Measurements from ENCODE around the gene LRRC8B.
"Not testable (repeated sequence)": the region's sequence is repeated elsewhere in the genome, so short reads cannot be mapped to it uniquely, and the experiment has no call there.

LRRC8B gene

GRCh38 chr1:89584781-89585180 is 60.2 kb downstream of the LRRC8B start:
- TF ChIP-seq CTCF (IDR thresholded peaks at IDR 0.05; ENCODE audit: low read depth, low read length, missing control alignments), result no peak
- DNase-seq (ENCODE audit: low read depth), result no peak
- in situ Hi-C loops (cut with HindIII; ENCODE audit: low sequenced_read_pairs), result no loop called here
- H3K4me3 ChIP-seq (ENCODE audit: low read depth, low read length), result no peak overlapping the region

- TF ChIP-seq CTCF (IDR thresholded peaks at IDR 0.05; ENCODE audit: low read depth, low read length, missing control alignments), result no peak
- H3K4me3 ChIP-seq (ENCODE audit: low read depth, low read length), result no peak overlapping the region
- no peak for DNase-seq (ENCODE audit: low read depth)
- in situ Hi-C loops (cut with HindIII; ENCODE audit: low sequenced_read_pairs), result no loop called here
Observed at GRCh38 chr1:89587729-89588161, 63.1 kb downstream of the LRRC8B start.

- no peak for TF ChIP-seq CTCF (IDR thresholded peaks at IDR 0.05; ENCODE audit: low read depth, low read length, missing control alignments)
- DNase-seq (ENCODE audit: low read depth), result no peak
- in situ Hi-C loops (cut with HindIII; ENCODE audit: low sequenced_read_pairs), result no loop called here
- no peak overlapping the region for H3K4me3 ChIP-seq (ENCODE audit: low read depth, low read length)
Observed at GRCh38 chr1:89588480-89588879, 63.9 kb downstream of the LRRC8B start.

GRCh38 chr1:89589515-89589914 is 64.9 kb downstream of the LRRC8B start:
- TF ChIP-seq CTCF (IDR thresholded peaks at IDR 0.05; ENCODE audit: low read depth, low read length, missing control alignments), result no peak
- DNase-seq (ENCODE audit: low read depth), result peak; percentile 9
- no peak overlapping the region for H3K4me3 ChIP-seq (ENCODE audit: low read depth, low read length)
- in situ Hi-C loops (cut with HindIII; ENCODE audit: low sequenced_read_pairs), result no loop called here

GRCh38 chr1:89590341-89591080 is 65.9 kb downstream of the LRRC8B start:
- DNase-seq (ENCODE audit: low read depth), result no peak
- H3K4me3 ChIP-seq (ENCODE audit: low read depth, low read length), result no peak overlapping the region
- no peak for TF ChIP-seq CTCF (IDR thresholded peaks at IDR 0.05; ENCODE audit: low read depth, low read length, missing control alignments)
- in situ Hi-C loops (cut with HindIII; ENCODE audit: low sequenced_read_pairs), result no loop called here

- in situ Hi-C loops (cut with HindIII; ENCODE audit: low sequenced_read_pairs); H3K4me3 ChIP-seq (ENCODE audit: low read depth, low read length); DNase-seq (ENCODE audit: low read depth): not testable (repeated sequence)
Observed at GRCh38 chr1:89592861-89593302, 68.3 kb downstream of the LRRC8B start.

- in situ Hi-C loops (cut with HindIII; ENCODE audit: low sequenced_read_pairs), result no loop called here
- no peak overlapping the region for H3K4me3 ChIP-seq (ENCODE audit: low read depth, low read length)
- no peak for TF ChIP-seq CTCF (IDR thresholded peaks at IDR 0.05; ENCODE audit: low read depth, low read length, missing control alignments)
- no peak for DNase-seq (ENCODE audit: low read depth)
Observed at GRCh38 chr1:89594096-89594740, 69.6 kb downstream of the LRRC8B start.
